ENCODE results near the gene ANKRD10. TPM values are rescaled to one million over a fixed set of nuclear protein-coding genes. Genes with fewer than 3 reads are reported as not detected.

ANKRD10 gene
- total RNA-seq, 4 donors from 2014 or later, result 117 to 184 (median 138) TPM

- TF ChIP-seq POLR2A (IDR thresholded peaks at IDR 0.05) (no peak), CTCF (IDR thresholded peaks at IDR 0.05) (no peak)
- Histone ChIP-seq H3K9me3 (no peaks in the 10 kb centered on the region), H3K4me3 (no peak overlapping the region), H3K27ac (no peak overlapping the region), H3K27me3 (no peaks in the 10 kb centered on the region), H3K4me1 (no peaks in the 10 kb centered on the region), H3K36me3 (no peaks in the 10 kb centered on the region)
- DNase-seq, result no peak
These were observed 9.7 kb upstream of the ANKRD10 start for GRCh38 chr13:110924639-110924934.

- H3K4me3 ChIP-seq, result no peak overlapping the region
- H3K27me3 ChIP-seq, result no peaks in the 10 kb centered on the region
- no peaks in the 10 kb centered on the region for H3K36me3 ChIP-seq
- no peak for DNase-seq
- no peaks in the 10 kb centered on the region for H3K4me1 ChIP-seq
- TF ChIP-seq POLR2A (IDR thresholded peaks at IDR 0.05) (no peak), CTCF (IDR thresholded peaks at IDR 0.05) (no peak)
- no peak overlapping the region for H3K27ac ChIP-seq
- no peaks in the 10 kb centered on the region for H3K9me3 ChIP-seq
These were observed 9.1 kb upstream of the ANKRD10 start for GRCh38 chr13:110923777-110924638.

- H3K9me3 ChIP-seq, result no peaks in the 10 kb centered on the region
- TF ChIP-seq CTCF (IDR thresholded peaks at IDR 0.05), result no peak
- no peaks in the 10 kb centered on the region for H3K36me3 ChIP-seq
- H3K4me3 ChIP-seq, result no peak overlapping the region
- no peak overlapping the region for H3K27ac ChIP-seq
- DNase-seq, result no peak
- no peaks in the 10 kb centered on the region for H3K4me1 ChIP-seq
- no peaks in the 10 kb centered on the region for H3K27me3 ChIP-seq
These were observed 8.2 kb upstream of the ANKRD10 start for GRCh38 chr13:110923086-110923485.

- no peaks in the 10 kb centered on the region for H3K36me3 ChIP-seq
- H3K9me3 ChIP-seq, result no peaks in the 10 kb centered on the region
- no peaks in the 10 kb centered on the region for H3K27me3 ChIP-seq
- H3K27ac ChIP-seq, result no peak overlapping the region
- no peak for DNase-seq
- TF ChIP-seq CTCF (IDR thresholded peaks at IDR 0.05) (no peak), POLR2A (IDR thresholded peaks at IDR 0.05) (no peak)
- no peaks in the 10 kb centered on the region for H3K4me1 ChIP-seq
- H3K4me3 ChIP-seq, result no peak overlapping the region
These were observed 7.6 kb upstream of the ANKRD10 start for GRCh38 chr13:110922506-110922905.

- TF ChIP-seq POLR2A (IDR thresholded peaks at IDR 0.05) (no peak), CTCF (IDR thresholded peaks at IDR 0.05) (no peak)
- Histone ChIP-seq H3K4me1 (no peaks in the 10 kb centered on the region), H3K9me3 (no peaks in the 10 kb centered on the region), H3K4me3 (no peak overlapping the region), H3K36me3 (no peaks in the 10 kb centered on the region), H3K27me3 (no peaks in the 10 kb centered on the region), H3K27ac (no peak overlapping the region)
- no peak for DNase-seq
These were observed 6.8 kb upstream of the ANKRD10 start for GRCh38 chr13:110921695-110922094.

All from Peyer's patch (tissue), 4 donors.